Activated CD4-positive, alpha-beta T cell treated with anti-CD3 and anti-CD28 coated beads, Interleukin-2, Interleukin-4, amounts not matched to agents 100 ng/mL and 50 ng/mL, durations not matched to agents 16 hours and 8 hours (primary cell): ENCODE data around the gene COMMD8.
"Not testable (repeated sequence)": the region's sequence is repeated elsewhere in the genome, so short reads cannot be mapped to it uniquely, and the experiment has no call there.

Experiments used
- DNase-seq: peaks from one replicate; pipeline ENCODE4 v3.0.0-alpha.2; 2020; ENCODE audit warnings: low spot score

The COMMD8 gene

GRCh38 chr4:47463235-47463956 is at the start of gene COMMD8:
Gene COMMD8 (minus strand): TSS chr4:47463702. CDS start chr4:47463651, 51 bp downstream.
- DNase-seq, result peak; percentile 96

GRCh38 chr4:47510506-47511143 is 47.1 kb upstream of the COMMD8 start:
- DNase-seq, result no peak

GRCh38 chr4:47505666-47506065 is 42.2 kb upstream of the COMMD8 start:
- DNase-seq, result no peak

- no peak for DNase-seq
Measured at GRCh38 chr4:47505147-47505546, 41.6 kb upstream of the COMMD8 start.

GRCh38 chr4:47500776-47501175 is 37.3 kb upstream of the COMMD8 start:
- DNase-seq, result no peak

- no peak for DNase-seq
Measured at GRCh38 chr4:47499700-47500099, 36.2 kb upstream of the COMMD8 start.

- DNase-seq, result no peak
Measured at GRCh38 chr4:47498899-47499298, 35.4 kb upstream of the COMMD8 start.

- no peak for DNase-seq
Measured at GRCh38 chr4:47494124-47494430, 30.6 kb upstream of the COMMD8 start.

GRCh38 chr4:47493238-47494123 is 30.0 kb upstream of the COMMD8 start:
- no peak for DNase-seq

- peak; percentile 22 for DNase-seq
Measured at GRCh38 chr4:47490550-47490949, 27.0 kb upstream of the COMMD8 start.

GRCh38 chr4:47488706-47489105 is 25.2 kb upstream of the COMMD8 start:
- no peak for DNase-seq

- DNase-seq, result not testable (repeated sequence)
Measured at GRCh38 chr4:47486727-47487126, 23.2 kb upstream of the COMMD8 start.

GRCh38 chr4:47486231-47486673 is 22.8 kb upstream of the COMMD8 start:
- DNase-seq, result no peak

- no peak for DNase-seq
Measured at GRCh38 chr4:47485768-47486167, 22.3 kb upstream of the COMMD8 start.

- DNase-seq, result peak; percentile 84
Measured at GRCh38 chr4:47485047-47485692, 21.7 kb upstream of the COMMD8 start, which contains the start of gene ATP10D. Gene ATP10D (plus strand): TSS chr4:47485275. CDS start chr4:47512541, 27,266 bp downstream.

- DNase-seq, result no peak
Measured at GRCh38 chr4:47484168-47484567, 20.7 kb upstream of the COMMD8 start.

- DNase-seq, result no peak
Measured at GRCh38 chr4:47483745-47484144, 20.2 kb upstream of the COMMD8 start.

- peak; percentile 25 for DNase-seq
Measured at GRCh38 chr4:47482326-47482725, 18.8 kb upstream of the COMMD8 start.

GRCh38 chr4:47478804-47479203 is 15.3 kb upstream of the COMMD8 start:
- DNase-seq, result no peak

- no peak for DNase-seq
Measured at GRCh38 chr4:47475411-47475810, 11.9 kb upstream of the COMMD8 start.

- DNase-seq, result no peak
Measured at GRCh38 chr4:47474799-47475198, 11.3 kb upstream of the COMMD8 start.

GRCh38 chr4:47473141-47473750 is 9.7 kb upstream of the COMMD8 start:
- no peak for DNase-seq
